SKM-1 (cell line): ENCODE results near the gene PTGIS.

Source experiments
- DNase-seq: peaks from one replicate; lab custom pipeline; 2025; ENCODE audit not compliant: unreplicated experiment; lab: John Stamatoyannopoulos, UW

Gene PTGIS

GRCh38 chr20:49595811-49596561, 28.0 kb upstream of the PTGIS start:
- DNase-seq, result no peak

- DNase-seq, result no peak
These were observed 27.4 kb upstream of the PTGIS start for GRCh38 chr20:49595346-49595745.

GRCh38 chr20:49594931-49595315, 27.0 kb upstream of the PTGIS start:
- DNase-seq, result no peak

GRCh38 chr20:49594143-49594930, 26.4 kb upstream of the PTGIS start:
- DNase-seq, result no peak

- no peak for DNase-seq
These were observed 25.7 kb upstream of the PTGIS start for GRCh38 chr20:49593466-49594142.

GRCh38 chr20:49592120-49592519, 24.2 kb upstream of the PTGIS start:
- no peak for DNase-seq

- no peak for DNase-seq
These were observed 23.4 kb upstream of the PTGIS start for GRCh38 chr20:49591217-49591865.

- DNase-seq, result no peak
These were observed 22.5 kb upstream of the PTGIS start for GRCh38 chr20:49590163-49591017.

GRCh38 chr20:49589747-49590146, 21.8 kb upstream of the PTGIS start:
- DNase-seq, result no peak

GRCh38 chr20:49587111-49587570, 19.2 kb upstream of the PTGIS start:
- DNase-seq, result no peak

GRCh38 chr20:49585585-49586245, 17.8 kb upstream of the PTGIS start:
- no peak for DNase-seq

GRCh38 chr20:49584418-49585382, 16.8 kb upstream of the PTGIS start:
- no peak for DNase-seq

GRCh38 chr20:49583669-49584417, 15.9 kb upstream of the PTGIS start:
- peak; percentile 73 for DNase-seq

GRCh38 chr20:49583343-49583668, 15.4 kb upstream of the PTGIS start:
- DNase-seq, result no peak

- no peak for DNase-seq
These were observed 14.7 kb upstream of the PTGIS start for GRCh38 chr20:49582413-49583334.

- no peak for DNase-seq
These were observed 13.5 kb upstream of the PTGIS start for GRCh38 chr20:49581482-49581881.

GRCh38 chr20:49580813-49581174, 12.9 kb upstream of the PTGIS start:
- no peak for DNase-seq
